Loucy (cell line): Measurements from ENCODE around the gene ACTR10.

Source experiments
- H2AFZ ChIP-seq: fragments of 200-600 bp; sonication (generic); 2 replicates; pipeline ENCODE4 v1.6.0; 2016; ENCODE audit warnings: antibody characterized with exemption, mild to moderate bottlenecking, low read length, moderate library complexity
- H3F3A ChIP-seq: fragments of 200-600 bp; 2 replicates; pipeline ENCODE4 v1.6.0; 2016; ENCODE audit warnings: antibody characterized with exemption, low read depth, mild to moderate bottlenecking
- H3K27me3 ChIP-seq: fragments of 200-600 bp; sonication (generic); 2 replicates; pipeline ENCODE4 v1.6.1; 2014; ENCODE audit warnings: low read length, mild to moderate bottlenecking; ENCODE audit not compliant: insufficient read depth, poor library complexity, severe bottlenecking
- H3K36me3 ChIP-seq: fragments of 200-600 bp; sonication (generic); 2 replicates; pipeline ENCODE4 v1.6.1; 2016; ENCODE audit warnings: low read length; ENCODE audit not compliant: insufficient read depth
- H3K4me1 ChIP-seq: fragments of 200-600 bp; sonication (generic); 2 replicates; pipeline ENCODE4 v1.5.1; 2014; ENCODE audit warnings: low read length, mild to moderate bottlenecking; ENCODE audit not compliant: insufficient read depth, poor library complexity, severe bottlenecking
- H3K4me2 ChIP-seq: fragments of 200-600 bp; sonication (generic); 2 replicates; pipeline ENCODE4 v1.6.0; 2014; ENCODE audit warnings: antibody characterized with exemption, low read length, low read depth, mild to moderate bottlenecking; ENCODE audit not compliant: poor library complexity, severe bottlenecking
- H3K4me3 ChIP-seq: fragments of 200-600 bp; sonication (generic); 2 replicates; pipeline ENCODE4 v1.5.1; 2014; ENCODE audit warnings: low read length, mild to moderate bottlenecking, mixed read lengths; ENCODE audit not compliant: poor library complexity, severe bottlenecking
- H3K79me2 ChIP-seq: fragments of 200-600 bp; sonication (generic); 2 replicates; pipeline ENCODE4 v1.6.1; 2014; ENCODE audit warnings: low read length; ENCODE audit not compliant: insufficient read depth
- H3K9ac ChIP-seq: fragments of 200-600 bp; sonication (generic); 2 replicates; pipeline ENCODE4 v1.6.0; 2014; ENCODE audit warnings: mild to moderate bottlenecking, low read depth, low read length, moderate library complexity; ENCODE audit not compliant: poor library complexity, severe bottlenecking
- H3K9me2 ChIP-seq: fragments of 200-600 bp; sonication (generic); replicated peaks from 2 replicates; pipeline ENCODE4 v1.6.1; 2016; ENCODE audit warnings: low read depth, low read length, mixed read lengths
- H3K9me3 ChIP-seq: fragments of 200-600 bp; sonication (generic); 2 replicates; pipeline ENCODE4 v1.6.1; 2014; ENCODE audit warnings: mild to moderate bottlenecking, antibody characterized with exemption, low read length, low read depth; ENCODE audit not compliant: insufficient read depth
- H4K20me1 ChIP-seq: fragments of 200-600 bp; sonication (generic); 2 replicates; pipeline ENCODE4 v1.6.0; 2014; ENCODE audit warnings: antibody characterized with exemption, low read length, mild to moderate bottlenecking; ENCODE audit not compliant: insufficient read depth, poor library complexity, severe bottlenecking
- CTCF ChIP-seq: fragments of 200-600 bp; sonication (generic); conservative IDR thresholded peaks from 2 replicates; pipeline ENCODE4 v1.5.1; 2014; ENCODE audit warnings: mild to moderate bottlenecking, antibody characterized with exemption, low read length
- EZH2phosphoT487 ChIP-seq: fragments of 200-600 bp; IDR thresholded peaks from 2 replicates; pipeline ENCODE4 v1.6.1; 2018; ENCODE audit warnings: antibody characterized with exemption, mild to moderate bottlenecking, moderate library complexity, borderline replicate concordance

The ACTR10 gene

GRCh38 chr14:58177125-58177524 lies 22.8 kb upstream of the ACTR10 start:
- no peaks in the 10 kb centered on the region for H3K36me3 ChIP-seq
- no peaks in the 10 kb centered on the region for H3F3A ChIP-seq
- no peaks in the 10 kb centered on the region for H4K20me1 ChIP-seq
- no peaks in the 10 kb centered on the region for H3K27me3 ChIP-seq
- H3K79me2 ChIP-seq, result no peaks in the 10 kb centered on the region
- no peak for TF ChIP-seq CTCF
- no peak for TF ChIP-seq EZH2phosphoT487
- H3K9ac ChIP-seq, result no peak overlapping the region
- H3K9me2 ChIP-seq, result no peaks in the 10 kb centered on the region
- no peak overlapping the region for H2AFZ ChIP-seq
- no peaks in the 10 kb centered on the region for H3K9me3 ChIP-seq
- no peak overlapping the region for H3K4me3 ChIP-seq
- H3K4me1 ChIP-seq, result no peaks in the 10 kb centered on the region
- no peak overlapping the region for H3K4me2 ChIP-seq

- Histone ChIP-seq H3K27me3 (no peaks in the 10 kb centered on the region), H3K4me2 (no peak overlapping the region), H3K36me3 (no peaks in the 10 kb centered on the region), H3K4me3 (no peak overlapping the region), H4K20me1 (no peaks in the 10 kb centered on the region), H3K9me3 (no peaks in the 10 kb centered on the region), H3K4me1 (no peaks in the 10 kb centered on the region), H3K9ac (no peak overlapping the region), H3K9me2 (no peaks in the 10 kb centered on the region), H2AFZ (no peak overlapping the region), H3K79me2 (no peaks in the 10 kb centered on the region), H3F3A (no peaks in the 10 kb centered on the region)
- TF ChIP-seq EZH2phosphoT487 (no peak), CTCF (no peak)
Observed at GRCh38 chr14:58189176-58189575, 10.8 kb upstream of the ACTR10 start.

GRCh38 chr14:58191763-58192601 lies 8.0 kb upstream of the ACTR10 start:
- Histone ChIP-seq H3K4me2 (no peak overlapping the region), H3K36me3 (no peaks in the 10 kb centered on the region), H4K20me1 (no peaks in the 10 kb centered on the region), H2AFZ (0 out of 2 replicates have a peak overlapping the region, but pooled peaks have one; percentile 7), H3K27me3 (no peaks in the 10 kb centered on the region), H3K79me2 (no peaks in the 10 kb centered on the region), H3K4me1 (no peaks in the 10 kb centered on the region), H3F3A (no peaks in the 10 kb centered on the region), H3K9ac (no peak overlapping the region), H3K9me2 (no peaks in the 10 kb centered on the region), H3K4me3 (no peak overlapping the region), H3K9me3 (no peaks in the 10 kb centered on the region)
- TF ChIP-seq EZH2phosphoT487 (no peak), CTCF (no peak)
